Activated CD8-positive, alpha-beta T cell treated with anti-CD3 and anti-CD28 coated beads, Interleukin-2, amount 10 ng/mL, durations not matched to agents 7 days and 5 days (primary cell): Measurements from ENCODE around the gene HOXA13. TPM values are rescaled to one million over a fixed set of nuclear protein-coding genes. Genes with fewer than 3 reads are reported as not detected.

Experiments used
- ATAC-seq: fragments of 150-1000 bp; cut with Tn5 transposase; one replicate; pipeline ENCODE4 v1.10.0; 2021; ENCODE audit warnings: moderate library complexity
- CTCF ChIA-PET: fragments of 350-600 bp; sonication (Branson Sonifier 250); formaldehyde crosslinking; loops from one replicate; lab custom pipeline; 2021; ENCODE audit warnings: antibody characterized with exemption; lab: Charles Lee
- POLR2A ChIA-PET: fragments of 350-600 bp; sonication (Branson Sonifier 250); formaldehyde crosslinking; loops from one replicate; lab custom pipeline; 2021; ENCODE audit warnings: antibody characterized with exemption; lab: Charles Lee
- DNase-seq: peaks from one replicate; pipeline ENCODE4 v3.0.0-alpha.2; 2020
- H3K27ac Mint-ChIP-seq: one replicate; pipeline ENCODE4 v1.8.0; 2021; ENCODE audit warnings: mild to moderate bottlenecking, mixed read lengths
- H3K27me3 Mint-ChIP-seq: one replicate; pipeline ENCODE4 v1.8.0; 2021; ENCODE audit warnings: low read depth, mixed read lengths
- H3K36me3 Mint-ChIP-seq: one replicate; pipeline ENCODE4 v1.8.0; 2021; ENCODE audit warnings: low read depth, mixed read lengths
- H3K4me1 Mint-ChIP-seq: one replicate; pipeline ENCODE4 v1.8.0; 2021; ENCODE audit warnings: low read depth, mixed read lengths
- H3K4me3 Mint-ChIP-seq: one replicate; pipeline ENCODE4 v1.8.0; 2021; ENCODE audit warnings: mild to moderate bottlenecking, mixed read lengths
- H3K9me3 Mint-ChIP-seq: one replicate; pipeline ENCODE4 v1.8.0; 2022; ENCODE audit warnings: mixed read lengths; ENCODE audit not compliant: insufficient read depth
- total RNA-seq, 2 experiments: library from RNA; stranded (reverse); gene quantifications; one replicate each; pipeline ENCODE4 v1.2.3, GENCODE V29; 2021

The HOXA13 gene
- total RNA-seq, 2 experiments from 2014 or later = not detected

GRCh38 chr7:27242555-27243339, 42.9 kb upstream of the HOXA13 start, which contains the start of gene EVX1:
EVX1 (plus strand) TSS chr7:27242802; CDS start chr7:27243031, 229 bp downstream.
- Mint-ChIP-seq H3K4me3 (peak within 1 kb of the TSS; percentile 40), H3K27me3 (peaks cover 86% of the 10 kb centered on the region), H3K9me3 (no peaks in the 10 kb centered on the region), H3K4me1 (peaks cover 9% of the 10 kb centered on the region), H3K36me3 (peaks cover 5% of the 10 kb centered on the region), H3K27ac (peak within 1 kb of the TSS; percentile 67)
- ATAC-seq (no peak), DNase-seq (peak; percentile 35)
- ChIA-PET POLR2A (interaction anchor here (0.6 to 1.0 kb wide), 2 partner anchors 11 to 132 kb away, joined by 3 read pairs; no protein-coding TSS in a partner anchor), CTCF (interaction anchor here (0.7 to 1.4 kb wide), 4 partner anchors 17 to 86 kb away, joined by 3 to 4 read pairs (median 3); partner anchors contain the start of gene HOXA7)

DNA sequence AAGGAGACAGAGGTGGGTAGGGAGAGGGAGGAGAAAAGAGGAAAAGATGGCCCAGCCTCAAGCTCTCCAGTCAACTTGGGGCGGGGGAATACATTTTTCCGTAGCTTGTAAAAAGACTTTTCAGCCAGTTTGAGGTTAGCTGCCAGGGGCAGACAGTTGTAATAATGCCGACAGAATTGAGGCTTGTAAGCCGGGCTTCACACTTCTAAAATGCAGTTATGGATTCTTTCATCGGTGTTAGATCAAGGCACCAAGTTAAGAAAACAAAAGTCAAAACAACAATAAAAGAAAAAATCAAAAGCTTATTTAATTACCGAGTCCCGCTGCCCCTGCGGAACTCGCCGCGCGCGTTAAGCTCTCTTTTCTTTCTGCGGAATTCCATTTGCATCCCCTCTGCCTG, 42.3 kb upstream of the HOXA13 start:
- H3K27ac Mint-ChIP-seq = peak overlapping the region; percentile 67
- no peaks in the 10 kb centered on the region for H3K9me3 Mint-ChIP-seq
- POLR2A ChIA-PET = interaction anchor here (0.6 to 1.0 kb wide), 2 partner anchors 12 to 131 kb away, joined by 3 read pairs; no protein-coding TSS in a partner anchor
- H3K4me3 Mint-ChIP-seq = peak overlapping the region; percentile 40
- DNase-seq = no peak
- H3K36me3 Mint-ChIP-seq = peaks cover 5% of the 10 kb centered on the region
- H3K4me1 Mint-ChIP-seq = peaks cover 9% of the 10 kb centered on the region
- H3K27me3 Mint-ChIP-seq = peaks cover 84% of the 10 kb centered on the region
- no peak for ATAC-seq
- CTCF ChIA-PET = interaction anchor here (0.7 to 1.4 kb wide), 5 partner anchors 17 to 85 kb away, joined by 3 to 4 read pairs (median 3); partner anchors contain the start of gene HOXA7

GRCh38 chr7:27241189-27242056, 41.5 kb upstream of the HOXA13 start:
- H3K9me3 Mint-ChIP-seq = no peaks in the 10 kb centered on the region
- POLR2A ChIA-PET = interaction anchor here (1.0 kb wide), 1 partner anchor 13 kb away, joined by 3 read pairs; no protein-coding TSS in a partner anchor
- CTCF ChIA-PET = interaction anchor here (0.7 to 1.4 kb wide), 6 partner anchors 31 to 84 kb away, joined by 3 to 5 read pairs (median 4); partner anchors contain the start of gene HOXA7
- peaks cover 5% of the 10 kb centered on the region for H3K36me3 Mint-ChIP-seq
- DNase-seq (no peak), ATAC-seq (no peak)
- no peak overlapping the region for H3K27ac Mint-ChIP-seq
- peaks cover 84% of the 10 kb centered on the region for H3K27me3 Mint-ChIP-seq
- no peak overlapping the region for H3K4me3 Mint-ChIP-seq
- H3K4me1 Mint-ChIP-seq = peaks cover 9% of the 10 kb centered on the region

DNA sequence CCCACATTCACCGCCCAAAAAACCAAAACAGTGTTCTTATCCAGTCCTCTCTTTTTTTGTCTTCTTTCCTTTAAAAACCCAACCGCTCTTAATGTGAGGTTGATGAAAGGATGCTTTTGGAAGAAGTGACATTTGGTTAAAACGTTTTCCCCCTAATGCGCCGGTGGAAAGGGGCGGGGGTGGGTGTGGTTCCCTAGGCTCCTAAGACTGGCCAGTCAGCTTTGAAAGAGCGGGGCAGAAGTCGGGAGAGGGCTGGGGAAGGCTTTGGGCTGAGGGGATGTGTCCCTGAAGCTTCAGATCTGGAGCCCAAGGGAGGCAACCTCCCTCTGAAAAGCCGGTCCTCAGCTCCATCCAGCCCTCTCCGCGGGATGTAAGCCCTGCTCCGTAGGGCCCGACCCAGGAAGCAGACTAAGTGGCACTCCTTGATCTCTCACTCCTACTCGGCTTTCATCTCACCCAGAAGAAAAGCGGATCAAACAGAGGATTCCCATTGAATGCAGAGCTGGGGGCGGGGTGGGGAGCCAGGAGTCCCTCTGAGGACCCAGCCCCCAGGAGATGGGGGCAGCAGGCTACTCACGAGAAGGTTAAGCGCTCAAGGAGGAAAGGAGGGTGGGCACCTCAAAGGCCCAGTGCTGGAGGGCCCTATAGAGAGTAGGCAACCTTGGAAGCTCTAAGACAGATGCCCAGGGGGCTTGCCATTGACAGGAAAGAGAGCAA, 40.3 kb upstream of the HOXA13 start:
- Mint-ChIP-seq H3K4me3 (no peak overlapping the region), H3K4me1 (peaks cover 13% of the 10 kb centered on the region), H3K36me3 (peaks cover 5% of the 10 kb centered on the region), H3K9me3 (no peaks in the 10 kb centered on the region), H3K27me3 (peaks cover 81% of the 10 kb centered on the region), H3K27ac (no peak overlapping the region)
- no peak for ATAC-seq
- ChIA-PET CTCF (interaction anchor here (1.2 kb wide), 1 partner anchor 61 kb away, joined by 5 read pairs; no protein-coding TSS in a partner anchor), POLR2A (no interaction called here)
- no peak for DNase-seq

- ATAC-seq = no peak
- POLR2A ChIA-PET = no interaction called here
- no peak overlapping the region for H3K4me3 Mint-ChIP-seq
- CTCF ChIA-PET = interaction anchor here (0.7 to 1.2 kb wide), 2 partner anchors 44 to 535 kb away, joined by 3 read pairs; no protein-coding TSS in a partner anchor
- no peak overlapping the region for H3K27ac Mint-ChIP-seq
- DNase-seq = no peak
- H3K27me3 Mint-ChIP-seq = peaks cover 78% of the 10 kb centered on the region
- H3K4me1 Mint-ChIP-seq = peaks cover 13% of the 10 kb centered on the region
- peaks cover 5% of the 10 kb centered on the region for H3K36me3 Mint-ChIP-seq
- no peaks in the 10 kb centered on the region for H3K9me3 Mint-ChIP-seq
These were observed 39.6 kb upstream of the HOXA13 start for GRCh38 chr7:27239387-27240014.

GRCh38 chr7:27238979-27239386, 39.1 kb upstream of the HOXA13 start:
- CTCF ChIA-PET = interaction anchor here (0.7 to 1.2 kb wide), 2 partner anchors 43 to 536 kb away, joined by 3 read pairs; no protein-coding TSS in a partner anchor
- Mint-ChIP-seq H3K4me3 (no peak overlapping the region), H3K36me3 (peaks cover 5% of the 10 kb centered on the region), H3K4me1 (peaks cover 13% of the 10 kb centered on the region), H3K27me3 (peaks cover 79% of the 10 kb centered on the region), H3K9me3 (no peaks in the 10 kb centered on the region), H3K27ac (no peak overlapping the region)
- ATAC-seq (no peak), DNase-seq (no peak)
- POLR2A ChIA-PET = no interaction called here

DNA sequence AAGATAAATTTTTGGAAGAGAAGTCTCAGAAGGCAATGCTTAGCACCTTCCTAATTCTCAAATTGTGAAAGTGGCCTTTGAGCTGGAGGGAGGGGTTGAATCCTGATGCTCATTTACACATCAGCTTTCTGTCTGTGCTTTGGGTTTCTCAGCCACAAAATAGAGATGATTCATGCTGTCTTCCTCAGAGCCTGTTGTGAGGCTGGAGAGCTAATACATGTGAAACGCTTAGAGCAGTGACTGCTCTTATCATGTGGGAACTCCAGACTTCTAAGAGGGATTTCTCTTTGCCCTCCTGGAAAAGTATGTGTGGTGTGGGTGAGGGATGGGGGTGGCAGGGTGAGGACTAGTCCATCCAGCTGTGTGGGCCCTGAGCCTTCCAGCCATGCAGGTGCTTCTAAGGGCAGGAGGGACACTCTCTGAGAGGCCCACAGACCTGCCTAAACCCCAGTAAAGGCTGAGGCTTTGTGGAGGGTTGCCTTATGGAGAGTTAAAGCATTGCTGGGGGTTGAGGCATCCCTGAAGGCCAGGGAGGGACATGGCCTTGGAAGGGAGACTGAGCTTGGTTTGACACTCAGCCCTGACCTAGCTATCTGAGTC, 37.9 kb upstream of the HOXA13 start:
- ATAC-seq = no peak
- no peak overlapping the region for H3K4me3 Mint-ChIP-seq
- no peak for DNase-seq
- peaks cover 9% of the 10 kb centered on the region for H3K4me1 Mint-ChIP-seq
- H3K27ac Mint-ChIP-seq = no peak overlapping the region
- no peaks in the 10 kb centered on the region for H3K9me3 Mint-ChIP-seq
- peaks cover 1% of the 10 kb centered on the region for H3K36me3 Mint-ChIP-seq
- H3K27me3 Mint-ChIP-seq = peaks cover 81% of the 10 kb centered on the region
- CTCF ChIA-PET = interaction anchor here (0.7 to 1.3 kb wide), 2 partner anchors 45 to 47 kb away, joined by 3 read pairs; no protein-coding TSS in a partner anchor
- POLR2A ChIA-PET = interaction anchor here (0.6 kb wide), 1 partner anchor 20 kb away, joined by 3 read pairs; no protein-coding TSS in a partner anchor

GRCh38 chr7:27235387-27236311, 35.8 kb upstream of the HOXA13 start:
- peak; percentile 56 for ATAC-seq
- POLR2A ChIA-PET = no interaction called here
- H3K4me3 Mint-ChIP-seq = peak overlapping the region; percentile 8

DNA sequence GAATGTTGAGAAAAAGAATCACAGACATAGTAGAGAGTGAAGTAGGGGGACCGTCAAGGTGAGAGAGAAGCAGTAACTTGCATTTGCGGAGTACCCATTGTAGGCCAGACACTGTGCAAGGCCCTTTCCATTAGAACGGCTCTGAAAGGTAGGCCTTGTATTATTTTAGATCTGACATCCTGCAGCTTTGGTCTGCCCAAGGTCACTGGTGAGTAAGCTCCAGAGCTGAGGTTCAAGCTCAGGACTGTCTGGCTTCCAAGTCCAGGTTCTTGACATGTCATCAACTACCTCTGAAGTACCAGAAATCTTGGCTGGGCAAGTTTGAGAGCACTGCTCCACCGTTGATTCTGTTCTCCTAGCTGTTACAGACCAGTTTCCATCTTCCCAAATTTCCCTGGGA, 29.6 kb upstream of the HOXA13 start:
- ChIA-PET CTCF (no interaction called here), POLR2A (no interaction called here)
- ATAC-seq (no peak), DNase-seq (no peak)
- Mint-ChIP-seq H3K27ac (no peak overlapping the region), H3K36me3 (no peaks in the 10 kb centered on the region), H3K9me3 (no peaks in the 10 kb centered on the region), H3K4me1 (no peaks in the 10 kb centered on the region), H3K27me3 (peaks cover 52% of the 10 kb centered on the region), H3K4me3 (no peak overlapping the region)

More at GRCh38 chr7:27235387-27236311, 35.8 kb upstream of the HOXA13 start:
- Mint-ChIP-seq H3K27ac (no peak overlapping the region), H3K4me1 (peaks cover 7% of the 10 kb centered on the region), H3K9me3 (no peaks in the 10 kb centered on the region), H3K27me3 (peaks cover 61% of the 10 kb centered on the region), H3K36me3 (no peaks in the 10 kb centered on the region)
- no peak for DNase-seq
- CTCF ChIA-PET = interaction anchor here (0.7 kb wide), 1 partner anchor 540 kb away, joined by 3 read pairs; no protein-coding TSS in a partner anchor
